Activated CD4-positive, alpha-beta T cell treated with anti-CD3 and anti-CD28 coated beads, Interleukin-2, amount 50 U/mL, for 24 hours (primary cell): ENCODE measurements around the gene NEK7.
"Not testable (repeated sequence)": the region's sequence is repeated elsewhere in the genome, so short reads cannot be mapped to it uniquely, and the experiment has no call there.

ENCODE experiments used
- DNase-seq, 2 donors: peaks; one replicate each; pipeline ENCODE4 v3.0.0-alpha.2; 2020; ENCODE audit warnings: low read depth in 1 of 2, low spot score in 1 of 2

The NEK7 gene

DNA sequence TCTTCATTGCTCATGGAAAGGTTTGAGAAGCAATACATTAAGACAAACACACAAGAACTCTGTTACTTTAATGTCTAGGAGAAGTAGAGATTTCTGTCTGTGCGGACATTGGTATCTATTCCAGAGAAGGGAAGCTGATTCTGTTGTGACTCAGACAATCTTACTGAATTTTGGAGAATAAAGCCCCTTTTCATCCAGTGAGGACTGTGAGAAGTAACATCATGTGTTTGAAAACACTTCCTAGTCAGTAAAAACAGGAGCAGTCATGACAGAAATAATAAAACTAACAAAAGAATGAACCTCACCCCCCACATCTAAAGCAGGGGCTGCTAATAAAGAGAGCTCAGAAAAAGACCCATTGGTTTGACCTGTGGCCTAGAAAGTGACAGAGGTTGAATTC, 46.6 kb downstream of the NEK7 start:
- DNase-seq = no peak

GRCh38 chr1:198205016-198205684, 48.4 kb downstream of the NEK7 start:
- no peak for DNase-seq

DNA sequence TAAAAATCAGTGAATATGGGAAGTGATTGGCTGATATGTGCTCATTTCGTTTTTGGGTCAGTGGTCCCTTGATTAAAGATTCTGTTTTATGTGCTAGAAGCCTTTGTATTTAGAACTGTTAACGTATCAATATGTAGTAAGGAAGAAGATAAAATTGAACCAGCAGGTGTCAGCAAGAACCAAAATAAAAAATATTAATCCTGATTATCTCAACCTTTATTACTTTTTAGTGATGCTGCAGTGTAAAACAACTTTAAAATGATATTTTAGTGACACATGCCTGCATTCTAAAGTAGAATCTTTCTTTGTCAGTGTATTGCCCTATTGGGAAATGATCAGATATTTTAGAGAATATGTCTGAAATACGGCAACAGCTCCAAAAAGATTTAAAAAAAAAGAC, 49.5 kb downstream of the NEK7 start:
- no peak for DNase-seq

GRCh38 chr1:198211696-198212095, 54.9 kb downstream of the NEK7 start:
- DNase-seq = no peak

DNA sequence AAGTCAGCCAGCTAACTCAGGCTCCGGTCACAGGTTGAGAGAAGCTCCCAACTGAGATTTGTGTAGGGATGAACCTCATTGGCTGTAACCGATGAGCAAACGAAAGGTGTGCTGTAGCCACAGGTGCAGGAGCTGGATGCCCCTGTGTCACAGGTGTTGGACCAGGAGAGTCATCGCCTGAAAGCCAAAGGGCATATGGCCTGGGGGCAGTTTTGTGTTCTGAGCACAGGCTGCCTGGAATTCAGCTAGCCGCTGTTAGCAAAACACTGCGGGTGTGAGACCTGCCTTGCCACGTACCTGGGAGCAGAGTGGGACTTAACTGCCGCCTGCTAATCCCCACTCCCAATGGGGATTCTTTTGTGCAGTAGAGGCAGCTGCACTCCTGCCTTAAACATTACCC, 55.3 kb downstream of the NEK7 start:
- DNase-seq = no peak

DNA sequence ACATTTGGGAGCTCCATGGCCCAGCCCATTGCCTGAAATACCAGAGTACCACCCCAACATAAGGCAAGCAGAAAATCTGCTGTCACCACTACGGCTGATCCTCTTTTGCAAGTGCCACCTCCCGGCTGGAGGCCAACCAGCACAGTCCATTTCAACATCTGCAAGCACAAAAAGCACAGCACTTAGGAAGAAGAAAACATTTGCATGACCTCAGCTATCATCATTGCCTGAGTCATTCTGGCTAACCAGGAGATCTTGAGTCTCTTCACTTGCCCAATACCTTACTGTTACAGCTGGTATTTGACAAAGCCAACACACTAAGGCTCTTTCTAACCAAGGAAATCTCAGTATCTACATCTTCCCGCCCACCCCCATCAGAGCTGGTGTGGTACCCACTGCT, 55.9 kb downstream of the NEK7 start:
- no peak for DNase-seq

- no peak for DNase-seq
These were observed 58.1 kb downstream of the NEK7 start for GRCh38 chr1:198214924-198215323.

- DNase-seq = no peak
These were observed 63.6 kb downstream of the NEK7 start for GRCh38 chr1:198220428-198220827.

GRCh38 chr1:198227010-198227409, 70.2 kb downstream of the NEK7 start:
- not testable (repeated sequence) for DNase-seq

- not testable (repeated sequence) for DNase-seq
These were observed 70.7 kb downstream of the NEK7 start for GRCh38 chr1:198227454-198227853.

GRCh38 chr1:198228925-198229324, 72.1 kb downstream of the NEK7 start:
- DNase-seq = no peak

- no peak for DNase-seq
These were observed 75.0 kb downstream of the NEK7 start for GRCh38 chr1:198231779-198232178.

- no peak for DNase-seq
These were observed 75.6 kb downstream of the NEK7 start for GRCh38 chr1:198232378-198232777.

GRCh38 chr1:198232940-198233675, 76.3 kb downstream of the NEK7 start:
- DNase-seq = no peak

- DNase-seq = no peak
These were observed 77.9 kb downstream of the NEK7 start for GRCh38 chr1:198234520-198235251.

GRCh38 chr1:198238121-198238520, 81.3 kb downstream of the NEK7 start:
- no peak for DNase-seq

GRCh38 chr1:198241553-198241952, 84.8 kb downstream of the NEK7 start:
- no peak for DNase-seq

- no peak for DNase-seq
These were observed 88.0 kb downstream of the NEK7 start for GRCh38 chr1:198244772-198245171.

- no peak for DNase-seq
These were observed 88.6 kb downstream of the NEK7 start for GRCh38 chr1:198245379-198245778.

DNA sequence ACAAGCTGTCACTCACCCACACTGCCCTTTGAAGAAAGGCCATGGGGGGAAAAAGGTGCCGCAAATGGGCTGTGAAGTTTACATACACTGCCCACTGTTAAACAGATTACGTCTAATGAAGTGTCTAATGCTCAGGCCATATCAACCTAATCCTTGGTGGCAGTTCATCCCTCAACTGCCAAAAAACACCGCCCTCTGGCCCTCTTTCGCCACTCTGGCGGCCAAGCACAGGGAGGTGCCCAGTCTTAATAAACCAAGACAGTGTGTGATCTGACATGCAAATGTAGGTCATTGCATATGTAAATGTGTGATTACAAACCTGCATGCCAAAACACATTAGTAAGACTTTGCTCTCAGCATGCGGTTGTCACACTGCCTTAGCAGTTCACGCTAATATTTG, 89.5 kb downstream of the NEK7 start:
- no peak for DNase-seq

- no peak for DNase-seq
These were observed 96.5 kb downstream of the NEK7 start for GRCh38 chr1:198253259-198253658.

DNA sequence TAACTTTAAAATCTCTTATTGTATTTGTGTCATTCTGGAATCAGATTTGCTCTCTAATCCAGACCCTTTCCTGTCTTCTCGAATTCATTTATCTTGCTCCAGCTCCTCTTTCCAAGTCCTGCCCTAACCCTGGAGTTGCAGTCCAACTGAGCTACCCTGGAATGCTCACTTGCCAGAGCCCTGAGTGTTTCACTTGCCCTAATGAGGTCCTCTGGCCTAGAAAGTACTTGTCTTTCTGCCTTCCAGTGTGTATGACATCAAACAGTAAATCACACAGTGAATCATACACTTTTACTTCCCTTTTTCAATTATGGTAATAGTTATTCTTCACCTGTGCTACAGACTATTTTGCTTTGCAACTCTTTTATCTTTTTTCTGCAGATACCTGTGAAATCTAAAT, 96.9 kb downstream of the NEK7 start:
- no peak for DNase-seq
